Calu3 (cell line): ENCODE data around the gene SLAMF9. TPM values are rescaled to one million over a fixed set of nuclear protein-coding genes. Genes with fewer than 3 reads are reported as not detected.

Experiments
- BruUV-seq: library from RNA; stranded (reverse); fragments of 400-500 nt; replicated peaks from 2 replicates; lab custom pipeline; 2021; lab: Mats Ljungman, UMichigan
- CTCF ChIA-PET: fragments of 300-600 bp; sonication (Branson Sonifier 250); formaldehyde crosslinking; loops from one replicate; lab custom pipeline; 2022; ENCODE audit warnings: antibody characterized with exemption; lab: Charles Lee
- DNase-seq: peaks from one replicate; pipeline ENCODE4 v3.0.0; 2022
- H3K27ac Mint-ChIP-seq: one replicate; pipeline ENCODE4 v1.8.0; 2022; ENCODE audit warnings: mixed read lengths; ENCODE audit not compliant: unreplicated experiment
- H3K27me3 Mint-ChIP-seq: one replicate; pipeline ENCODE4 v1.8.0; 2022; ENCODE audit warnings: mixed read lengths; ENCODE audit not compliant: unreplicated experiment
- H3K36me3 Mint-ChIP-seq: one replicate; pipeline ENCODE4 v1.8.0; 2022; ENCODE audit warnings: mild to moderate bottlenecking, moderate library complexity, mixed read lengths; ENCODE audit not compliant: insufficient read depth, unreplicated experiment
- H3K4me1 Mint-ChIP-seq: one replicate; pipeline ENCODE4 v1.8.0; 2022; ENCODE audit warnings: mild to moderate bottlenecking, low read depth, mixed read lengths; ENCODE audit not compliant: unreplicated experiment
- H3K4me3 Mint-ChIP-seq: one replicate; pipeline ENCODE4 v1.8.0; 2022; ENCODE audit warnings: mild to moderate bottlenecking, low read depth, moderate library complexity, mixed read lengths; ENCODE audit not compliant: unreplicated experiment
- H3K9me3 Mint-ChIP-seq: one replicate; pipeline ENCODE4 v1.8.0; 2022; ENCODE audit warnings: low read depth, mixed read lengths; ENCODE audit not compliant: unreplicated experiment
- CTCF ChIP-seq: fragments of 200-600 bp; IDR thresholded peaks from one replicate; pipeline ENCODE4 v1.8.0; 2022; ENCODE audit warnings: antibody characterized with exemption; ENCODE audit not compliant: unreplicated experiment
- intact Hi-C: fragments of 100-400 bp; cut with micrococcal nuclease; formaldehyde crosslinking; loops from one replicate; pipeline ENCODE4 v1.10.0; 2022; ENCODE audit not compliant: unreplicated experiment
- total RNA-seq: library from RNA; stranded (reverse); gene quantifications from 2 replicates; pipeline ENCODE4 v1.2.3, GENCODE V29; 2022

Gene SLAMF9
- total RNA-seq, 1 experiment from 2014 or later, result not detected

- intact Hi-C loops, result no loop called here
- H3K36me3 Mint-ChIP-seq, result no peaks in the 10 kb centered on the region
- no peaks in the 10 kb centered on the region for H3K9me3 Mint-ChIP-seq
- peaks cover 51% of the 10 kb centered on the region for H3K27me3 Mint-ChIP-seq
- H3K4me3 Mint-ChIP-seq, result no peak overlapping the region
- no peak for DNase-seq
- H3K27ac Mint-ChIP-seq, result no peak overlapping the region
- no peaks in the 10 kb centered on the region for H3K4me1 Mint-ChIP-seq
- CTCF ChIA-PET, result no interaction called here
- TF ChIP-seq CTCF, result no peak
- no TSS peak for BruUV-seq
Measured at GRCh38 chr1:159980076-159980475, 26.0 kb upstream of the SLAMF9 start.

- CTCF ChIA-PET, result interaction anchor here (0.7 kb wide), 1 partner anchor 834 kb away, joined by 6 read pairs; no protein-coding TSS in a partner anchor
- DNase-seq, result no peak
- Mint-ChIP-seq H3K27ac (no peak overlapping the region), H3K9me3 (no peaks in the 10 kb centered on the region), H3K4me3 (no peak overlapping the region), H3K36me3 (no peaks in the 10 kb centered on the region), H3K4me1 (no peaks in the 10 kb centered on the region), H3K27me3 (peaks cover 43% of the 10 kb centered on the region)
- TF ChIP-seq CTCF, result no peak
- no TSS peak for BruUV-seq
- intact Hi-C loops, result no loop called here
Measured at GRCh38 chr1:159979257-159979656, 25.2 kb upstream of the SLAMF9 start.

- Mint-ChIP-seq H3K9me3 (no peaks in the 10 kb centered on the region), H3K27me3 (peaks cover 32% of the 10 kb centered on the region), H3K4me3 (no peak overlapping the region), H3K4me1 (no peaks in the 10 kb centered on the region), H3K27ac (no peak overlapping the region), H3K36me3 (no peaks in the 10 kb centered on the region)
- CTCF ChIA-PET, result no interaction called here
- TF ChIP-seq CTCF, result no peak
- DNase-seq, result no peak
- intact Hi-C loops, result no loop called here
- BruUV-seq, result no TSS peak
Measured at GRCh38 chr1:159978107-159978398, 24.0 kb upstream of the SLAMF9 start.

DNA sequence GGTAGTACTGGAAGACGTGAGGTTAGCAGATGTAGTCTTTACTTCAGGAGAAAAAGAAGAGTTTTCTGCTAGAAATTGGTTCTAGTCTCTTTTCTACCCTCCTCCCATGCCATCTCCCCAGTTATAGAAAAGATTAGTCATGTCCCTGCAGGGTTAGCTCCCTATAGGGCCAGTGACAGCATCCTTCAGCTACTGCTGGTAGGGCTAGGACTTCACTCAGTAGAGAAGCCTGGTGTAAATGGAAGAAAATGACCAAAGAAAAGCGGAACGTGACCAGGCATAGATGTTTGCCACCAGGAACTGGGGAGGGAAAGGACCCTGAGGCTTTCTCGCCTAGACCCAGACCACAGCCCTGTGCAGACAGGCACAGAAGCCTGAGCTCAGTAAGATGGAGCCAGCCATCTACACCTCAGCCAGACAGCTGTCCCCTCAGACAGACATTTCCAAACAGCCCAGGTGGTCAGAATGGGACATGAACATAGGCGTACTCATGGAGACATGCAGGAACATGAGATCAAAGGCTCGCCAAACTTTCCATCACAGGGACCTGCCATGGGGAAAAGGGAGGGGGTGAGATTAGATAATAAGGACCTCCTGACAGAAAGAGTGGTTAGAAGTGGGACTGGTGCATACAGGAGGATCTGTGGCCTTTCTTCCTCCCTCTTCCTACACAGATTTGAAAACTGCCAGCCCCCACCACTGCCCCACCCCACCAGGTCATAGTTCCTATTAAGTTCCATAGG, 23.5 kb upstream of the SLAMF9 start:
- Mint-ChIP-seq H3K36me3 (no peaks in the 10 kb centered on the region), H3K4me3 (no peak overlapping the region), H3K4me1 (no peaks in the 10 kb centered on the region), H3K27ac (no peak overlapping the region), H3K27me3 (peaks cover 27% of the 10 kb centered on the region), H3K9me3 (no peaks in the 10 kb centered on the region)
- CTCF ChIA-PET, result no interaction called here
- BruUV-seq, result no TSS peak
- intact Hi-C loops, result no loop called here
- no peak for TF ChIP-seq CTCF
- no peak for DNase-seq
